ENCODE measurements around the gene HOXC10.

HOXC10 gene

GRCh38 chr12:53993162-53994008 lies 8.4 kb downstream of the HOXC10 start:
- peaks cover 100% of the 10 kb centered on the region for H3K27me3 ChIP-seq (ENCODE audit: insufficient read depth, low read length)
- peaks cover 2% of the 10 kb centered on the region; the same call in 1 of the 2 replicates for H3K4me1 ChIP-seq (ENCODE audit: insufficient read depth, low read length)
- no peak overlapping the region for H3K9ac ChIP-seq (ENCODE audit: low read depth, low read length)
- H3K27ac ChIP-seq (ENCODE audit: low read length), result no peak overlapping the region
- H3K4me3 ChIP-seq (ENCODE audit: low read length), result no peak overlapping the region
- H3K9me3 ChIP-seq (ENCODE audit: insufficient read depth, low read depth, low read length), result peaks cover 14% of the 10 kb centered on the region; the same call in 1 of the 2 replicates
- H3K36me3 ChIP-seq (ENCODE audit: insufficient read depth, low read depth, low read length), result no peaks in the 10 kb centered on the region

DNA sequence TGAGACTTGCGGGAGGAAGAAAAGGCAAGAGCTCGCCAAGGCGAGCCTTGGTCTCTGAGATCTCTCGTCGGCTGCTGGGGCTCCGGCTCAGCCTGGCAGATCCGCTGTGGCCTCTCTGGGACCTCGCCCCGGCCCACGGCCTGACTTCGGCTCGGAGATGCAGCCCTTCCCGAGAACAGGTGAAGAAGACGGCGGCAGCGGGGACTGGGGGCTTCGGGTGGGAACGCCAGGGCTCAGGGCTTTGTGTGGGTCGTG lies 9.0 kb downstream of the HOXC10 start:
- Histone ChIP-seq H3K4me1 (ENCODE audit: insufficient read depth, low read length) (peaks cover 2% of the 10 kb centered on the region; the same call in 1 of the 2 replicates), H3K27ac (ENCODE audit: low read length) (no peak overlapping the region), H3K36me3 (ENCODE audit: insufficient read depth, low read depth, low read length) (no peaks in the 10 kb centered on the region), H3K9ac (ENCODE audit: low read depth, low read length) (no peak overlapping the region), H3K27me3 (ENCODE audit: insufficient read depth, low read length) (peaks cover 100% of the 10 kb centered on the region), H3K9me3 (ENCODE audit: insufficient read depth, low read depth, low read length) (peaks cover 14% of the 10 kb centered on the region; the same call in 1 of the 2 replicates), H3K4me3 (ENCODE audit: low read length) (no peak overlapping the region)

DNA sequence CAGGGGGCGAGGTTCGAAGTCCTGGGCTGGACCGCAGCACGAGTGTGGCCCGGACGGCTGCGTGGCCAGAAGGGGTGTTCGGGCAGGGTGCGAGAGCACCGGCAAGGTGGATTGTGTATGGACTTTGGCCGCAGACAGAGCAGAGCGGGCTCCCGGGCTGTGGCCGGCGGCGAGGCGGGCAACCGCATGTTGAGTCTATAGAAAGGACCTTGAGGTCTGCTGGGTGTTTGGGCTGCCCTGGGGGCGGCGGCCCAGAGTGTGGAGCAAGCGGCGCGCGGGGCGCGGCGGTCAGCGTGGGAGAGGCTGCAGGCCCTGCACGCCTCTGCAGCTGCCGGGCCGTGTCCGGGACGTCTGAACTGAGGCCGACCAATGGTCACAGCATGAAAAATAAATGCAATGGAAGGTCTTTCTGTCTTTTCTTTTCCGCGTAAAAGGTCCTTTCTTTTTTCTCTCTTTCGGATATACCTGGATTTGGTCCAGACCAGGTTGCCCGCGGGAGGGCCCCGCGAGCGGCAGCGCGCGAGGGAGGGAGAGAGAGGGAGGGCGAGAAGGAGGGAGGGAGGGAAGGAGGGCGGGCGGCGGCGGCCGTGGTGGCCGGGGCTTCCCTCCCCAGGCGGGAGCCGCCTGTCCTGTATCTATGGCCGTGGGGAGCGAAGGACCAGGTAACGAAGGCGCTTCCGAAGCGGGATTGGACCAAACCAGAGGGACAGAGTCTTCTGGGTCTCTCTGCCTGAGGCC lies 9.5 kb downstream of the HOXC10 start:
- Histone ChIP-seq H3K9ac (ENCODE audit: low read depth, low read length) (no peak overlapping the region), H3K27ac (ENCODE audit: low read length) (no peak overlapping the region), H3K4me3 (ENCODE audit: low read length) (no peak overlapping the region)

DNA sequence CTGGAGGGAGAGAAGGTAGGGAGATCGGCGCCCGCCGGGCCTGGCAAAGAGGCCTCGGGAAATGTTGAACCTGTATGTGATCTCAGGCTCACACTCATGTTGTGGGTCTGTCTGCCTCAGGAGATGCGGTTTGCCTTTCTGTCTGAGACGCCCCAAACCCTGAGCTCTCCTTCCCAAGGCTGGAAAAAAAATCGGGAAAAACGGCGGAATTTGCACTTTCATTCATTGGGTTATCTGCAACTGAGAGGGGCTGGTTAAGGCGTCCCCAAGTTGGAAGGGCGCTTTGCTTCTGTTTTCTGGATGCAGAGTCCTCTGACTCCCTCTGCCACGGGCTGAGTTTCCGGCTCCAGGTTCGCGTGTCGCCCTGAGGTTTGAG lies 10.0 kb downstream of the HOXC10 start:
- Histone ChIP-seq H3K4me3 (ENCODE audit: low read length) (no peak overlapping the region), H3K9ac (ENCODE audit: low read depth, low read length) (no peak overlapping the region), H3K36me3 (ENCODE audit: insufficient read depth, low read depth, low read length) (no peaks in the 10 kb centered on the region), H3K27ac (ENCODE audit: low read length) (no peak overlapping the region), H3K4me1 (ENCODE audit: insufficient read depth, low read length) (peaks cover 2% of the 10 kb centered on the region; the same call in 1 of the 2 replicates), H3K27me3 (ENCODE audit: insufficient read depth, low read length) (peaks cover 100% of the 10 kb centered on the region), H3K9me3 (ENCODE audit: insufficient read depth, low read depth, low read length) (peaks cover 17% of the 10 kb centered on the region; the same call in 1 of the 2 replicates)

More for the DNA sequence above, 9.5 kb downstream of the HOXC10 start:
- Histone ChIP-seq H3K36me3 (ENCODE audit: insufficient read depth, low read depth, low read length) (no peaks in the 10 kb centered on the region), H3K27me3 (ENCODE audit: insufficient read depth, low read length) (peaks cover 100% of the 10 kb centered on the region), H3K4me1 (ENCODE audit: insufficient read depth, low read length) (peaks cover 2% of the 10 kb centered on the region; the same call in 1 of the 2 replicates), H3K9me3 (ENCODE audit: insufficient read depth, low read depth, low read length) (peaks cover 14% of the 10 kb centered on the region; the same call in 1 of the 2 replicates)

DNA sequence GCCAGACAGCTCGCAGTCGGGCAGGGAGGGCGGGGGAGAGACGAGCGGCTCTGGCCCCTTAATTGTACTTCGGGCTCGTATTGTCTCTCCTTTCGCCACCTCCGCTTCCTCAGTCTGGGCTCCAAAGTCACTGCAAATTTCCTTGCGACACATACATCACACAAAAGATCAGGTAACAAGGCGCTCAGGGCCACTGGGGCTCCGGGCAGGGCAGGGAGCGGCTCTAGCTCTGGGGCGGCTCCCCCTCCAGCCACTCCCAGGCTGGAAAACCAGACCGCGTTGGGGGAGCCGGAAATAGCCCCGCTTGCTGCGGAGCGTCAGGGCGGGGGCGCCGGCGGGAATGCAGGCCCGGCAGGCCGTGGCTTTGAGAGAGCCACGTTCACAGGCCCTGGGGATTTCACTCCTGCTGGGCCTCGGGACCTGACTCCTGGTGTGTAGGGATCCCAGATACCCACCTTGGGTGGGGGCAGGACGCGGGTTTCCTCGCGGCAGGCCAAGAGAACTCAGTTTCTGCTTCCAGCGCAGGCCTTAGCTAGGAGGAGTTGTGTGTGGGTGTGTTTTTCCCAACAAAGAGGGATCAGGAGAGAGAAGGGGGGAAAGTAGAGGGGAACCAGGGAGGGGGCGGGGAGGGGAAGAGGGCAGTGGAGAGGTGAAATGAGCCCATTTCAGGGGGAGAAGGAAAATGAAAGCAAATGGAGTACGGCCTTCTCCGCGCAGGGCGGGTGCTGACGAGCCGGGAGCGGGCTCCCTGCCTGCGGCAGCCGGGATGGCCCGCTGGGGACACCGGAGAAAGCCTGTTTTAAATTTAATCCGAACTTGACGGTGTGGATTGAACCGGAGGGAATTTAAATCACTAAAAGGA lies 10.7 kb downstream of the HOXC10 start:
- Histone ChIP-seq H3K9me3 (ENCODE audit: insufficient read depth, low read depth, low read length) (peaks cover 17% of the 10 kb centered on the region; the same call in 1 of the 2 replicates), H3K27me3 (ENCODE audit: insufficient read depth, low read length) (peaks cover 100% of the 10 kb centered on the region), H3K4me3 (ENCODE audit: low read length) (no peak overlapping the region; the same call in 1 of the 2 replicates), H3K4me1 (ENCODE audit: insufficient read depth, low read length) (peaks cover 2% of the 10 kb centered on the region; the same call in 1 of the 2 replicates), H3K9ac (ENCODE audit: low read depth, low read length) (no peak overlapping the region), H3K36me3 (ENCODE audit: insufficient read depth, low read depth, low read length) (no peaks in the 10 kb centered on the region), H3K27ac (ENCODE audit: low read length) (no peak overlapping the region)

GRCh38 chr12:53996240-53997203 lies 11.6 kb downstream of the HOXC10 start:
- Histone ChIP-seq H3K4me1 (ENCODE audit: insufficient read depth, low read length) (peaks cover 2% of the 10 kb centered on the region; the same call in 1 of the 2 replicates), H3K4me3 (ENCODE audit: low read length) (no peak overlapping the region; the same call in 1 of the 2 replicates), H3K36me3 (ENCODE audit: insufficient read depth, low read depth, low read length) (no peaks in the 10 kb centered on the region), H3K27ac (ENCODE audit: low read length) (no peak overlapping the region), H3K9me3 (ENCODE audit: insufficient read depth, low read depth, low read length) (peaks cover 17% of the 10 kb centered on the region; the same call in 1 of the 2 replicates), H3K27me3 (ENCODE audit: insufficient read depth, low read length) (peaks cover 100% of the 10 kb centered on the region), H3K9ac (ENCODE audit: low read depth, low read length) (no peak overlapping the region)

GRCh38 chr12:53997204-53998109 lies 12.5 kb downstream of the HOXC10 start:
- peaks cover 2% of the 10 kb centered on the region; the same call in 1 of the 2 replicates for H3K4me1 ChIP-seq (ENCODE audit: insufficient read depth, low read length)
- H3K9ac ChIP-seq (ENCODE audit: low read depth, low read length), result no peak overlapping the region
- H3K36me3 ChIP-seq (ENCODE audit: insufficient read depth, low read depth, low read length), result no peaks in the 10 kb centered on the region
- no peak overlapping the region for H3K27ac ChIP-seq (ENCODE audit: low read length)
- H3K4me3 ChIP-seq (ENCODE audit: low read length), result no peak overlapping the region
- H3K9me3 ChIP-seq (ENCODE audit: insufficient read depth, low read depth, low read length), result peaks cover 17% of the 10 kb centered on the region; the same call in 1 of the 2 replicates
- H3K27me3 ChIP-seq (ENCODE audit: insufficient read depth, low read length), result peaks cover 100% of the 10 kb centered on the region

- Histone ChIP-seq H3K27ac (ENCODE audit: low read length) (no peak overlapping the region), H3K27me3 (ENCODE audit: insufficient read depth, low read length) (peaks cover 100% of the 10 kb centered on the region), H3K9ac (ENCODE audit: low read depth, low read length) (no peak overlapping the region), H3K4me1 (ENCODE audit: insufficient read depth, low read length) (peaks cover 2% of the 10 kb centered on the region; the same call in 1 of the 2 replicates), H3K4me3 (ENCODE audit: low read length) (no peak overlapping the region), H3K36me3 (ENCODE audit: insufficient read depth, low read depth, low read length) (no peaks in the 10 kb centered on the region), H3K9me3 (ENCODE audit: insufficient read depth, low read depth, low read length) (peaks cover 17% of the 10 kb centered on the region; the same call in 1 of the 2 replicates)
These were observed 13.4 kb downstream of the HOXC10 start for GRCh38 chr12:53998110-53998899.

DNA sequence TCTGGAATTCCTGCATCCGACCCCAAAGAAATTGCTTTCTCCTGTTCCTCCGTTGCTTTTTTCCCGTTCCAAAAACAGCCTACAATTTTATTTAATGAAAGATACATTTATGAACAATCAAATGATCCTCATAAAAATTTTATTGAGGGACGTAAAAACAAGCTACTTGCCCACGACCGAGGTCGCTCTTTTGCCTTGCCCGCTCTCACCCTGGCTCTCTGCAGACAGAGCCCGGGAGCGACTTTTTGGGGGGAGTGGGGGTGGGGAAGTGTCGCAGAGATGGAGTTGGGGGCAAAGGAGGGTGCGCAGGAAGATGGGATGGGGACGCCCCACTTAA lies 13.9 kb downstream of the HOXC10 start:
- Histone ChIP-seq H3K4me1 (ENCODE audit: insufficient read depth, low read length) (peaks cover 2% of the 10 kb centered on the region; the same call in 1 of the 2 replicates), H3K27ac (ENCODE audit: low read length) (no peak overlapping the region), H3K9ac (ENCODE audit: low read depth, low read length) (no peak overlapping the region), H3K9me3 (ENCODE audit: insufficient read depth, low read depth, low read length) (peaks cover 17% of the 10 kb centered on the region; the same call in 1 of the 2 replicates), H3K36me3 (ENCODE audit: insufficient read depth, low read depth, low read length) (no peaks in the 10 kb centered on the region), H3K27me3 (ENCODE audit: insufficient read depth, low read length) (peaks cover 100% of the 10 kb centered on the region), H3K4me3 (ENCODE audit: low read length) (no peak overlapping the region)

All from iPS-20b (cell line).